AG09309 (cell line): Measurements from ENCODE around the gene SHKBP1.

Experiments
- DNase-seq: peaks from one replicate; pipeline ENCODE4 v3.0.0-alpha.2; 2010; ENCODE audit warnings: low read depth
- H3K4me3 ChIP-seq: 2 replicates; pipeline ENCODE4 v1.5.1; 2011; ENCODE audit warnings: mild to moderate bottlenecking, low read depth, low read length, moderate library complexity; ENCODE audit not compliant: control insufficient read depth
- CTCF ChIP-seq: IDR thresholded peaks from 2 replicates; pipeline ENCODE4 v1.5.1; 2011; ENCODE audit warnings: mild to moderate bottlenecking, low read depth, low read length, inconsistent platforms; ENCODE audit not compliant: insufficient read depth, control insufficient read depth; ENCODE audit errors: missing control alignments

Gene SHKBP1

GRCh38 chr19:40625406-40626120 is 48.9 kb downstream of the SHKBP1 start:
- no peak for TF ChIP-seq CTCF
- no peak for DNase-seq
- no peak overlapping the region for H3K4me3 ChIP-seq

GRCh38 chr19:40626918-40627317 is 50.2 kb downstream of the SHKBP1 start:
- no peak for TF ChIP-seq CTCF
- H3K4me3 ChIP-seq, result no peak overlapping the region
- no peak for DNase-seq

GRCh38 chr19:40627486-40628279 is 51.0 kb downstream of the SHKBP1 start:
- no peak overlapping the region for H3K4me3 ChIP-seq
- no peak for TF ChIP-seq CTCF

GRCh38 chr19:40629346-40629745 is 52.7 kb downstream of the SHKBP1 start:
- no peak overlapping the region for H3K4me3 ChIP-seq
- no peak for DNase-seq
- no peak for TF ChIP-seq CTCF

More at GRCh38 chr19:40627486-40628279, 51.0 kb downstream of the SHKBP1 start:
- DNase-seq, result no peak

- no peak for TF ChIP-seq CTCF
- H3K4me3 ChIP-seq, result no peak overlapping the region
- DNase-seq, result no peak
These were observed 54.0 kb downstream of the SHKBP1 start for GRCh38 chr19:40630571-40631160.

GRCh38 chr19:40632311-40633036 is 55.8 kb downstream of the SHKBP1 start:
- no peak for TF ChIP-seq CTCF
- DNase-seq, result no peak
- H3K4me3 ChIP-seq, result no peak overlapping the region
